ENCODE measurements around the gene UNC80. TPM values are rescaled to one million over a fixed set of nuclear protein-coding genes. Genes with fewer than 3 reads are reported as not detected.

UNC80 gene
- total and polyA plus RNA-seq, 2 of the 13 experiments (the other 11 are each of a cell fraction or from before 2014, with no cell fraction given) = not detected

DNA sequence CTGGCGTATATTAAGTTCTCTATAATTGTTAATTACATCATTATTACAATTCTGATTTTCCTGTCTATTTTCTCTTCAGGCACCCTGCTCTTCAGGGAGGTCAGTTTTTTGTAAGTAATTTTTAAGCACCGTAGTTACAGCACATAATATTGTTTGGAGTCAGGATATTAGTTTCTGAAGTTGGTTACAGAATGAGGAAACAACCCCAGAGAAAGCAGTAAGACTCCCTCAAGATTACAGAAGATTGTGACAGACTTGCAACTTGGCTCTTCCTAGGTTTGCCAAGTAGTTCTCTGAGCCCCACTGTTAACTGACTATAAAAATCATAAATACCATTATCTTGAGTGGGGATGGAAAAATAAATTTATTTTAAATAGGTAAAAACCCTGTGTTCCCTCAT lies 231.7 kb downstream of the UNC80 start:
- BruUV-seq (replicated peaks) = no TSS peak
- in situ Hi-C loops (cut with HindIII; ENCODE audit: extremely low pct_ligation_motif_present, low pct_unique_long_range_greater_than_20kb) (no loop called here), intact Hi-C loops (cut with micrococcal nuclease; ENCODE audit: unreplicated experiment) (no loop called here)
- Histone ChIP-seq H4K20me1 (ENCODE audit: insufficient read depth, low read length) (peaks cover 23% of the 10 kb centered on the region), H2AFZ (ENCODE audit: low read length) (no peak overlapping the region), H3K27me3 (ENCODE audit: control insufficient read depth in 1 of 2, insufficient read depth in 2 of 2, low read length in 2 of 2) (no peaks in the 10 kb centered on the region; a peak in 1 of 5 replicates), H3K9me3 (ENCODE audit: low read length) (no peaks in the 10 kb centered on the region), H3K9ac (ENCODE audit: insufficient read depth, low read depth, low read length) (peak overlapping the region; percentile 83), H3K4me2 (ENCODE audit: low read depth, low read length) (peak overlapping the region; percentile 86), H3K36me3 (replicated peaks in 1 of 2; ENCODE audit: control insufficient read depth in 1 of 2, insufficient read depth in 2 of 2, low read length in 2 of 2) (peaks cover 0 to 9% of the 10 kb centered on the region in 2 experiments; a peak in 4 of 5 replicates), H3K27ac (ENCODE audit: extremely low read length, insufficient read depth, low read length) (peak overlapping the region; percentile 4), H3K4me3 (replicated peaks in 1 of 3; ENCODE audit: insufficient read depth in 1 of 3, low read depth in 2 of 3, low read length in 3 of 3) (peak overlapping the region; percentile 90 to 97 (median 94)), H3K79me2 (ENCODE audit: insufficient read depth, low read length) (peaks cover 58% of the 10 kb centered on the region), H3K4me1 (ENCODE audit: insufficient read depth, low read length) (peaks cover 57% of the 10 kb centered on the region)
- DNase-seq (ENCODE audit: low spot score) (no peak), ATAC-seq (no peak), FAIRE-seq (no peak)
- ChIA-PET POLR2A (interaction anchor here (0.8 kb wide), 1 partner anchor 187 kb away, joined by 3 read pairs; no protein-coding TSS in a partner anchor), CTCF (ENCODE audit: low intra/inter-chr PET ratio, low total read pairs) (no interaction called here)
- TF ChIP-seq SIN3A (IDR thresholded peaks at IDR 0.05; ENCODE audit: borderline replicate concordance, low read depth, low read length) (0 out of 2 replicates have a peak, but pooled peaks have one; percentile 26), ARNTL (CRISPR knock-in tag; IDR thresholded peaks at IDR 0.05) (0 out of 2 replicates have a peak, but pooled peaks have one; percentile 0), NONO (IDR thresholded peaks at IDR 0.05) (no peak), NONO (CRISPR knock-in tag; conservative IDR thresholded peaks at IDR 0.05) (0 out of 2 replicates have a peak, but pooled peaks have one; percentile 18), THYN1 (CRISPR knock-in tag; IDR thresholded peaks at IDR 0.05; ENCODE audit: borderline replicate concordance, low read depth) (0 out of 2 replicates have a peak, but pooled peaks have one; percentile 3), KLF6 (CRISPR knock-in tag; IDR thresholded peaks at IDR 0.05) (no peak)
- TF ChIP-seq, protein P1, sequence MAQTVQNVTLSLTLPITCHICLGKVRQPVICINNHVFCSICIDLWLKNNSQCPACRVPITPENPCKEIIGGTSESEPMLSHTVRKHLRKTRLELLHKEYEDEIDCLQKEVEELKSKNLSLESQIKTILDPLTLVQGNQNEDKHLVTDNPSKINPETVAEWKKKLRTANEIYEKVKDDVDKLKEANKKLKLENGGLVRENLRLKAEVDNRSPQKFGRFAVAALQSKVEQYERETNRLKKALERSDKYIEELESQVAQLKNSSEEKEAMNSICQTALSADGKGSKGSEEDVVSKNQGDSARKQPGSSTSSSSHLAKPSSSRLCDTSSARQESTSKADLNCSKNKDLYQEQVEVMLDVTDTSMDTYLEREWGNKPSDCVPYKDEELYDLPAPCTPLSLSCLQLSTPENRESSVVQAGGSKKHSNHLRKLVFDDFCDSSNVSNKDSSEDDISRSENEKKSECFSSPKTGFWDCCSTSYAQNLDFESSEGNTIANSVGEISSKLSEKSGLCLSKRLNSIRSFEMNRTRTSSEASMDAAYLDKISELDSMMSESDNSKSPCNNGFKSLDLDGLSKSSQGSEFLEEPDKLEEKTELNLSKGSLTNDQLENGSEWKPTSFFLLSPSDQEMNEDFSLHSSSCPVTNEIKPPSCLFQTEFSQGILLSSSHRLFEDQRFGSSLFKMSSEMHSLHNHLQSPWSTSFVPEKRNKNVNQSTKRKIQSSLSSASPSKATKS (CRISPR knock-in tag; IDR thresholded peaks at IDR 0.05) = no peak
- 4% methylated on average over 2 of the region's 2 CpGs for WGBS (ENCODE audit: low lambda C conversion rate)
